ENCODE results near the gene PATL1. TPM values are rescaled to one million over a fixed set of nuclear protein-coding genes. Genes with fewer than 3 reads are reported as not detected.

PATL1 gene
- total and polyA plus RNA-seq, 4 donors = 12.8 to 29.3 (median 26.0) TPM

GRCh38 chr11:59625703-59626102 lies 43.1 kb downstream of the PATL1 start:
- Histone ChIP-seq H3K27ac (ENCODE audit: low read depth in 1 of 2, low read length in 1 of 2) (no peak overlapping the region), H3K4me1 (ENCODE audit: control insufficient read depth in 5 of 5, insufficient read depth in 5 of 5, low read length in 5 of 5) (no peaks in the 10 kb centered on the region), H3K9ac (ENCODE audit: insufficient read depth in 1 of 2, low read length in 2 of 2) (no peak overlapping the region), H3K4me3 (no peak overlapping the region), H3K9me3 (ENCODE audit: control insufficient read depth in 4 of 4, insufficient read depth in 3 of 4, low read length in 3 of 4) (no peaks in the 10 kb centered on the region), H3K36me3 (ENCODE audit: control insufficient read depth in 4 of 4, insufficient read depth in 4 of 4, low read length in 4 of 4) (peaks cover 0 to 2% (median 0%) of the 10 kb centered on the region in 4 donors), H3K27me3 (ENCODE audit: control insufficient read depth in 3 of 3, insufficient read depth in 3 of 3, low read length in 2 of 3) (no peaks in the 10 kb centered on the region)
- 92 to 95% methylated on average over 3 of the region's 3 CpGs for WGBS, 2 donors
- DNase-seq (no peak), ATAC-seq (ENCODE audit: insufficient read depth, low FRiP score) (no peak)
- no peak for TF ChIP-seq CTCF (IDR thresholded peaks at IDR 0.05; ENCODE audit: control extremely low read depth, extremely low read depth)

- Histone ChIP-seq H3K4me1 (ENCODE audit: control insufficient read depth in 5 of 5, insufficient read depth in 5 of 5, low read length in 5 of 5) (peaks cover 2 to 21% (median 7%) of the 10 kb centered on the region in 5 donors), H3K27ac (ENCODE audit: low read depth in 1 of 2, low read length in 1 of 2) (no peak overlapping the region), H3K27me3 (ENCODE audit: control insufficient read depth in 3 of 3, insufficient read depth in 3 of 3, low read length in 2 of 3) (no peaks in the 10 kb centered on the region), H3K9ac (ENCODE audit: insufficient read depth in 1 of 2, low read length in 2 of 2) (no peak overlapping the region), H3K4me3 (no peak overlapping the region), H3K9me3 (ENCODE audit: control insufficient read depth in 4 of 4, insufficient read depth in 3 of 4, low read length in 3 of 4) (no peaks in the 10 kb centered on the region), H3K36me3 (ENCODE audit: control insufficient read depth in 4 of 4, insufficient read depth in 4 of 4, low read length in 4 of 4) (no peaks in the 10 kb centered on the region)
- TF ChIP-seq CTCF (IDR thresholded peaks at IDR 0.05; ENCODE audit: control extremely low read depth, extremely low read depth) = no peak
- ATAC-seq (ENCODE audit: insufficient read depth, low FRiP score) = no peak
- DNase-seq = no peak
- WGBS, 2 donors = 68 to 86% methylated on average over 1 of the region's 1 CpG
Observed at GRCh38 chr11:59617876-59618275, 51.0 kb downstream of the PATL1 start.

- WGBS, 2 donors = 12 to 15% methylated on average over 18 of the region's 18 CpGs
- H3K27me3 ChIP-seq (ENCODE audit: control insufficient read depth in 3 of 3, insufficient read depth in 3 of 3, low read length in 2 of 3) = no peaks in the 10 kb centered on the region
- H3K9me3 ChIP-seq (ENCODE audit: control insufficient read depth in 4 of 4, insufficient read depth in 3 of 4, low read length in 3 of 4) = no peaks in the 10 kb centered on the region
- ATAC-seq (ENCODE audit: insufficient read depth, low FRiP score) (no peak), DNase-seq (no peak)
- peak overlapping the region; percentile 72 to 97 for H3K9ac ChIP-seq (ENCODE audit: insufficient read depth in 1 of 2, low read length in 2 of 2)
- peaks cover 5 to 30% (median 13%) of the 10 kb centered on the region in 5 donors for H3K4me1 ChIP-seq (ENCODE audit: control insufficient read depth in 5 of 5, insufficient read depth in 5 of 5, low read length in 5 of 5)
- no peaks in the 10 kb centered on the region for H3K36me3 ChIP-seq (ENCODE audit: control insufficient read depth in 4 of 4, insufficient read depth in 4 of 4, low read length in 4 of 4)
- TF ChIP-seq CTCF (IDR thresholded peaks at IDR 0.05; ENCODE audit: control extremely low read depth, extremely low read depth) = no peak
- peak overlapping the region; percentile 88 to 96 for H3K27ac ChIP-seq (ENCODE audit: low read depth in 1 of 2, low read length in 1 of 2)
- peak overlapping the region; percentile 42 for H3K4me3 ChIP-seq
Observed at GRCh38 chr11:59616396-59616982, 52.3 kb downstream of the PATL1 start.
